Transverse colon (tissue), 4 donors: ENCODE data around the gene SRSF3. TPM values are rescaled to one million over a fixed set of nuclear protein-coding genes. Genes with fewer than 3 reads are reported as not detected.
A peak's percentile ranks its signal among the peaks of the same experiment; 100 is the strongest.
"Not testable (repeated sequence)": the region's sequence is repeated elsewhere in the genome, so short reads cannot be mapped to it uniquely, and the experiment has no call there.

Source experiments
- DNase-seq: peaks from one replicate; pipeline ENCODE4 v3.0.0-alpha.2; 2019
- H3K27ac ChIP-seq, 4 donors: fragments of 200-600 bp; sonication (generic); 2 replicates each; pipeline ENCODE4 v1.5.1; 2016 to 2018; ENCODE audit warnings: inconsistent platforms in 4 of 4
- H3K27me3 ChIP-seq: fragments of 200-600 bp; sonication (generic); 2 replicates; pipeline ENCODE4 v1.5.1; 2017; ENCODE audit warnings: inconsistent platforms
- H3K36me3 ChIP-seq, 4 donors: fragments of 200-600 bp; sonication (generic); 2 replicates each; pipeline ENCODE4 v1.5.1; 2017 to 2019; ENCODE audit warnings: inconsistent platforms in 4 of 4
- H3K4me1 ChIP-seq, 4 donors: fragments of 200-600 bp; sonication (generic); 2 replicates each; pipeline ENCODE4 v1.5.1; 2017 to 2020; ENCODE audit warnings: inconsistent platforms in 4 of 4
- H3K4me3 ChIP-seq, 4 donors: fragments of 200-600 bp; sonication (generic); 1 replicate in 1 of 4; 2 replicates in 3 of 4; pipeline versions ENCODE4 v1.5.1 to v1.6.1; 2017 to 2019; ENCODE audit warnings: inconsistent platforms in 4 of 4
- H3K9me3 ChIP-seq, 2 donors: fragments of 200-600 bp; sonication (generic); 2 replicates each; pipeline ENCODE4 v1.5.1; 2017 to 2019; ENCODE audit warnings: inconsistent platforms in 2 of 2
- CTCF ChIP-seq, 5 experiments: fragments of 200-600 bp in 3 of 5; fragments of 450-650 bp in 2 of 5; sonication (generic) in 3 of 5; IDR thresholded peaks; 1 replicate in 2 of 5; 2 replicates in 3 of 5; pipeline ENCODE4 v1.5.1; 2016 to 2017; ENCODE audit warnings: antibody characterized with exemption in 5 of 5, inconsistent platforms in 3 of 5, mild to moderate bottlenecking in 2 of 5, moderate library complexity in 1 of 5
- EP300 ChIP-seq: sonication (generic); formaldehyde crosslinking; IDR thresholded peaks from one replicate; pipeline ENCODE4 v1.6.1; 2017; ENCODE audit warnings: antibody characterized with exemption, low read depth
- POLR2A ChIP-seq: fragments of 450-650 bp; IDR thresholded peaks from one replicate; pipeline ENCODE4 v1.6.1; 2016; ENCODE audit warnings: antibody characterized with exemption, mild to moderate bottlenecking, moderate library complexity
- POLR2AphosphoS5 ChIP-seq, 3 donors: sonication (generic); formaldehyde crosslinking; IDR thresholded peaks; one replicate each; pipeline ENCODE4 v1.6.1; 2016; ENCODE audit warnings: antibody characterized with exemption in 3 of 3
- WGBS, 2 donors: methylation state at CpG; one replicate each; pipeline ENCODE4 v1.1.5; 2018; ENCODE audit warnings: low coverage in 1 of 2; 5-methylcytosine and 5-hydroxymethylcytosine counted together
- in situ Hi-C, 4 donors: fragments of 200-750 bp; cut with MboI; loops; one replicate each; pipeline versions ENCODE4 v1.15.0 to v1.15.1; 2017; ENCODE audit warnings: low sequenced_read_pairs in 3 of 4, low pct_ligation_motif_present in 1 of 4, low pct_unique_long_range_greater_than_20kb in 1 of 4
- intact Hi-C: fragments of 100-400 bp; cut with DNase I; formaldehyde crosslinking; loops from one replicate; pipeline ENCODE4 v1.15.1; 2023; ENCODE audit warnings: low total_unique reads
- total RNA-seq, 4 donors: library from RNA; depleted of rRNA; stranded (reverse); fragments of >200 nt; gene quantifications; one replicate each; pipeline ENCODE4 v1.1.0, GENCODE V29; 2016

SRSF3 gene
- total RNA-seq, 4 donors from 2014 or later = 110 to 177 (median 144) TPM

DNA sequence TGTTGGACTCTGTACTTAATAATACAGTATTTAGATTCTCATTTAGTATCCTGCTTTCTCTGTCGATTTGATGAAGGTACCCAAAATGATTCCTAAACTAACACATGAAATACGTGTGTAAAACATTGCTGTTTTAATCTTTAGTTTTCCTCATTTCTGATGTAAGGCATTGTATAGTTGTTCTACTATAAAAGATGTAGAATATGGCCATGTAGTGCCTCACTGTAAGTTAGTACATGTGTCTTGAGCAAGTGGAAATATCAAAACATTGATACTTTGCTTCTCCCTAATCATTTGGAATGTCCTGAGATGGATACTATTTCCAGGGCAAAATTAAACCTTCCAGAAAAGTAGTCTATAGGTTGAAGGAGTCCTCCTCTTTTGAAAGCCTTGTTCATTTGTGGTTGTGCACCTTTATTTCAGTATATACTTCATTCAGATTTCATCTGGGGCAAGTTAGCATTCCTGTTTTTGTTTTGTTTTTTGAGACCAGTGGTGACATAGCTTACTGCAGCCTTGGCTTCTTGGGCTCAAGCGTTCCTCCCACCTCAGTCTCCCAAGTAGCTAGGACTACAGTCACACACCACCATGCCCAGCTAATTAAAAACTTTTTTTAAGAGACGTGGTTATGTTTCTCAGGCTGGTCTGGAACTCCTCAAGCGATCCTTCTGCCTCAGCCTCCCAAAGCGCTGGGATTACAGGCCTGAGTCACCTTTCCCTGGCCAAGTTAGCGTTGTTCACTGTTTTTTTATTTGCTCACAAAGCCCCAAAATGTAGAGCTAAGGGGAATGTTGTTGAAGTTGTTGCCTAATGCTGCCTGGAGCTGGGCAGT, 11.6 kb downstream of the SRSF3 start:
- in situ Hi-C loops (loop anchor here in 1 of 4 donors (25.0 kb wide), 1 partner anchor 157 kb away; no protein-coding TSS in a partner anchor), intact Hi-C loops (no loop called here)
- WGBS, 2 donors = 75 to 86% methylated on average over 5 to 7 of the region's 7 CpGs
- TF ChIP-seq POLR2AphosphoS5 (IDR thresholded peaks at IDR 0.05) (peak in 2 of 3 donors; percentile 12 to 51), POLR2A (no peak), EP300 (no peak), CTCF (IDR thresholded peaks at IDR 0.05) (peak in 4 of 5 experiments; percentile 12 to 39 (median 25))
- Histone ChIP-seq H3K4me3 (no peak overlapping the region), H3K36me3 (peaks cover 0 to 56% (median 26%) of the 10 kb centered on the region in 4 donors), H3K4me1 (peaks cover 31 to 86% (median 69%) of the 10 kb centered on the region in 4 donors), H3K27ac (peak overlapping the region; percentile 44 to 64 (median 49)), H3K27me3 (no peaks in the 10 kb centered on the region), H3K9me3 (no peaks in the 10 kb centered on the region)
- no peak for DNase-seq

GRCh38 chr6:36607305-36607682, 13.1 kb downstream of the SRSF3 start:
- in situ Hi-C loops = loop anchor here in 1 of 4 donors (25.0 kb wide), 1 partner anchor 155 kb away; no protein-coding TSS in a partner anchor
- peak in 1 of 3 donors; percentile 15 for TF ChIP-seq POLR2AphosphoS5 (IDR thresholded peaks at IDR 0.05)
- H3K4me1 ChIP-seq = peaks cover 31 to 72% (median 61%) of the 10 kb centered on the region in 4 donors
- H3K27ac ChIP-seq = peak overlapping the region; percentile 44 to 64 (median 49)
- intact Hi-C loops, DNase-seq, H3K27me3 ChIP-seq, H3K9me3 ChIP-seq, H3K4me3 ChIP-seq: not testable (repeated sequence)
- H3K36me3 ChIP-seq = peaks cover 0 to 54% (median 19%) of the 10 kb centered on the region in 4 donors
- WGBS, 2 donors = 63 to 76% methylated on average over 5 to 8 of the region's 8 CpGs

DNA sequence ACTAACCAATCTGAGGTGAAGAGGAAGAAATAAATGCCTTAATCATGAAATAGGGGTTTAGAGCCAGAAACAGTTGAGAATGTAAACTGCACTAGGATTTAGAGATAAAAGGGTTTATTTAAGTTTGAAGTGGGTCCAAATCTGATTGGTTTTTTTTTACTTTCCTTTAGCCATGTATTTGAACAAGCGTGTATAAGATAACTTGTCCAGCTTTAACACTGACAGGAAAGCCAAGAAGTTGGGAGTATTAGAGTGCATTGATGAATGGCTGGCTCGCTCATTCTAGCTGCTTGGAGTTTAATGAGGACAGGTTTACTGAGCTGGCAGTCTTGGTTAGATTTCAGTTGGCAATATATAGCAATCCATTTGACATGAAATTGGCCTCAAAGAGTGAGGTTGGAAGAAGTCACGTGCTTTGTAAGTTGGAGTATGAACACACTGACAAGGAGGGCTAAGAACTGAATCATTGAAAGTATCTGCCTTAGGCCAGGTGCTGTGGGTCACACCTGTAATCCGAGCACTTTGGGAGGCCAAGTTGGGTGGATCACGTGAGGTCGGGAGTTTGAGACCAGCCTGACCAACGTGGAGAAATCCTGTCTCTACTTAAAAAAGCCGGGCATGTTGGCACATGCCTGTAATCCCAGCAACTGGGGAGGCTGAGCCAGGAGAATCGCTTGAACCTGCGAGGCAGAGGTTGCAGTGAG, 13.7 kb downstream of the SRSF3 start:
- H3K9me3 ChIP-seq = no peaks in the 10 kb centered on the region
- WGBS, 2 donors = 51 to 56% methylated on average over 7 to 10 of the region's 10 CpGs
- H3K4me1 ChIP-seq = peaks cover 31 to 67% (median 57%) of the 10 kb centered on the region in 4 donors
- in situ Hi-C loops (loop anchor here in 1 of 4 donors (25.0 kb wide), 1 partner anchor 154 kb away; no protein-coding TSS in a partner anchor), intact Hi-C loops (no loop called here)
- peak overlapping the region; percentile 44 to 64 (median 49) for H3K27ac ChIP-seq
- no peak overlapping the region for H3K4me3 ChIP-seq
- peaks cover 0 to 49% (median 16%) of the 10 kb centered on the region in 4 donors for H3K36me3 ChIP-seq
- no peaks in the 10 kb centered on the region for H3K27me3 ChIP-seq
- no peak for DNase-seq
- TF ChIP-seq POLR2AphosphoS5 (IDR thresholded peaks at IDR 0.05) (peak in 1 of 3 donors; percentile 12), POLR2A (no peak)

DNA sequence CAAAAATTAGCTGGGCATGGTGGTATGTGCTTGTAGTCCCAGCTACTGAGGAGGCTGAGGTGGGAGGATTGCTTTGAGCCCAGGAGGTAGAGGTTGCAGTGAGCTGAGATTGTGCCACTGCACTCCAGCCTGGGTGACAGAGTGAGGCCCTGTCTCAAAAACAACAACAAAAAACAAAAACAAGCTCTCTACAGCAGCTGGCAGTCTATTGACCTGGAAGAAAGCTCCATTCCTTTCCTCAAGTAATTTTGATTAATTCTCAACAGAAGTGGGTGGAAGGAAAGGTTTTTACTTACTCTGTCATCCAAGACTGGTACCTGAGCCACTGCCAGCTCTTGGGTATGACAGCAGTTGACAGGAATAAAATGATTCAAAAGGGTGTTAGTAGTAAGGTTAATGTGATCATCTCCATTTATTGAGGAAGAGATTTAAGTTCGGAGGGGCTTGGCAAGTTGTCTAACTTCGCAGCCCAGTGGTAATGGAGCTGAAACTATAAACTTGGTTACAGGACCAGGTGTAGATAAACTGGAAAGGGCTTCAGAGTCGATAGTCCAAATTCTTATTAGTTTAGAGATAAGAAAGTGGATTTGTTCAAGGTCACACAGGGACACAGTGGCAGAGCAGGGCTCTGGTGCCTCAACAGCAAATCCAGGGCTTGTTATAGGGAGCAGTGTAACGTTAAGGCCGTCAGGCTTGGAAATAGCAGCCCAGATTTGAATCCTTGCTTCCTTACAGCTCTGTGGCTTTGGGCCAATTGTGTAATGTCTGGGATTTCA, 14.8 kb downstream of the SRSF3 start:
- no peak for DNase-seq
- intact Hi-C loops = no loop called here
- in situ Hi-C loops = loop anchor here in 1 of 4 donors (25.0 kb wide), 1 partner anchor 153 kb away; no protein-coding TSS in a partner anchor
- peak overlapping the region; percentile 39 to 64 (median 49) for H3K27ac ChIP-seq
- H3K4me1 ChIP-seq = peaks cover 31 to 56% (median 47%) of the 10 kb centered on the region in 4 donors
- peaks cover 0 to 38% (median 10%) of the 10 kb centered on the region in 4 donors for H3K36me3 ChIP-seq
- 28 to 31% methylated on average over 4 to 5 of the region's 5 CpGs for WGBS, 2 donors
- H3K4me3 ChIP-seq = no peak overlapping the region
- no peaks in the 10 kb centered on the region for H3K27me3 ChIP-seq
- H3K9me3 ChIP-seq = no peaks in the 10 kb centered on the region
- no peak for TF ChIP-seq EP300
- TF ChIP-seq CTCF (IDR thresholded peaks at IDR 0.05) = no peak
- TF ChIP-seq POLR2AphosphoS5 (IDR thresholded peaks at IDR 0.05) = no peak
- TF ChIP-seq POLR2A = peak; percentile 6
